HEK293T (cell line): ENCODE results near the gene CCDC30.

ENCODE experiments used
- BHLHE40 ChIP-seq: fragments of 450-650 bp; IDR thresholded peaks from 2 replicates; pipeline ENCODE4 v1.6.1; 2016; ENCODE audit warnings: mild to moderate bottlenecking, moderate library complexity, borderline replicate concordance
- ELF4 ChIP-seq: fragments of 450-650 bp; IDR thresholded peaks from 2 replicates; pipeline ENCODE4 v1.6.1; 2017; ENCODE audit warnings: antibody characterized with exemption
- FOXK2 ChIP-seq: fragments of 450-650 bp; IDR thresholded peaks from 2 replicates; pipeline ENCODE4 v1.6.1; 2016; ENCODE audit warnings: mild to moderate bottlenecking
- FOXM1 ChIP-seq: fragments of 450-650 bp; IDR thresholded peaks from 2 replicates; pipeline ENCODE4 v1.6.1; 2017; ENCODE audit warnings: mild to moderate bottlenecking, borderline replicate concordance
- HDGF ChIP-seq: fragments of 450-650 bp; IDR thresholded peaks from 2 replicates; pipeline ENCODE4 v1.6.1; 2017; ENCODE audit warnings: antibody characterized with exemption, borderline replicate concordance
- LEF1 ChIP-seq: fragments of 450-650 bp; IDR thresholded peaks from 2 replicates; pipeline ENCODE4 v1.6.1; 2017; ENCODE audit warnings: mild to moderate bottlenecking, borderline replicate concordance
- PKNOX1 ChIP-seq: fragments of 450-650 bp; IDR thresholded peaks from 2 replicates; pipeline ENCODE4 v1.6.1; 2016
- SP1 ChIP-seq: fragments of 450-650 bp; IDR thresholded peaks from 2 replicates; pipeline ENCODE4 v1.6.1; 2017
- SUZ12 ChIP-seq: fragments of 450-650 bp; IDR thresholded peaks from 2 replicates; pipeline ENCODE4 v1.6.1; 2016; ENCODE audit warnings: mild to moderate bottlenecking
- TARDBP ChIP-seq: fragments of 450-650 bp; IDR thresholded peaks from 2 replicates; pipeline ENCODE4 v1.6.1; 2016

DNA sequence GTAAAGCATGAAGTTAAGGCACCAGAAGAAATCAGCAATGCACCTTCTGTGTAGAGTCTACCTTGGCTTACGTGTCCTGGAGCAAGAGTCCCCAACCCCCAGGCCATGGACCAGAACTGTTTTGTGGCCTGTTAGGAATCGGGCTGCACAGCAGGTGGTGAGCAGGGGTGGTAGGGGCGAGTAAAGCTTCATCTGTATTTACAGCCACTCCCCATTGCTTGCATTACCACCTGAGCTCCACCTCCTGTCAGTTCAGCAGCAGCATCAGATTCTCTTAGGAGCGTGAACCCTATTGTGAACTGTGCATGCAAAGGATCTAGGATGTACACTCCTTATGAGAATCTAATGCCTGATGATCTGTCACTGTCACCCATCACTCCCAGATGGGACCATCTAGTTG is 28.7 kb upstream of the CCDC30 start:
- TF ChIP-seq FOXK2 (no peak), FOXM1 (no peak), BHLHE40 (no peak), SP1 (no peak), TARDBP (no peak), SUZ12 (no peak), PKNOX1 (no peak), HDGF (no peak), ELF4 (no peak), LEF1 (no peak)
